ENCODE data around the gene FMO4.
A peak's percentile ranks its signal among the peaks of the same experiment; 100 is the strongest.
"Not testable (repeated sequence)": the region's sequence is repeated elsewhere in the genome, so short reads cannot be mapped to it uniquely, and the experiment has no call there.

FMO4 gene

GRCh38 chr1:171357179-171357578, 43.2 kb downstream of the FMO4 start:
- no peak for TF ChIP-seq MAX (IDR thresholded peaks at IDR 0.05; ENCODE audit: low read depth, low read length)
- TF ChIP-seq CTCF (IDR thresholded peaks at IDR 0.05; ENCODE audit: low read depth, low read length): no peak
- TF ChIP-seq MYC (IDR thresholded peaks at IDR 0.05; ENCODE audit: low read depth, low read length): no peak
- TF ChIP-seq POLR2A (IDR thresholded peaks at IDR 0.05; ENCODE audit: extremely low read depth, insufficient read length): no peak
- no peak overlapping the region for H3K4me3 ChIP-seq (ENCODE audit: low read depth, low read length)
- DNase-seq (ENCODE audit: low read depth): no peak

- H3K4me3 ChIP-seq (ENCODE audit: low read depth, low read length); DNase-seq (ENCODE audit: low read depth): not testable (repeated sequence)
These were observed 45.3 kb downstream of the FMO4 start for GRCh38 chr1:171359355-171359648.

- H3K4me3 ChIP-seq (ENCODE audit: low read depth, low read length); DNase-seq (ENCODE audit: low read depth): not testable (repeated sequence)
These were observed 45.9 kb downstream of the FMO4 start for GRCh38 chr1:171359731-171360527.

- no peak overlapping the region for H3K4me3 ChIP-seq (ENCODE audit: low read depth, low read length)
- DNase-seq (ENCODE audit: low read depth): peak; percentile 39
- no peak for TF ChIP-seq POLR2A (IDR thresholded peaks at IDR 0.05; ENCODE audit: extremely low read depth, insufficient read length)
- TF ChIP-seq MAX (IDR thresholded peaks at IDR 0.05; ENCODE audit: low read depth, low read length): no peak
- TF ChIP-seq CTCF (IDR thresholded peaks at IDR 0.05; ENCODE audit: low read depth, low read length): no peak
- TF ChIP-seq MYC (IDR thresholded peaks at IDR 0.05; ENCODE audit: low read depth, low read length): no peak
These were observed 52.1 kb downstream of the FMO4 start for GRCh38 chr1:171366085-171366484.

GRCh38 chr1:171366816-171367215, 52.8 kb downstream of the FMO4 start:
- DNase-seq (ENCODE audit: low read depth): no peak
- TF ChIP-seq CTCF (IDR thresholded peaks at IDR 0.05; ENCODE audit: low read depth, low read length): no peak
- no peak for TF ChIP-seq POLR2A (IDR thresholded peaks at IDR 0.05; ENCODE audit: extremely low read depth, insufficient read length)
- TF ChIP-seq MYC (IDR thresholded peaks at IDR 0.05; ENCODE audit: low read depth, low read length): no peak
- no peak for TF ChIP-seq MAX (IDR thresholded peaks at IDR 0.05; ENCODE audit: low read depth, low read length)
- H3K4me3 ChIP-seq (ENCODE audit: low read depth, low read length): no peak overlapping the region

GRCh38 chr1:171367436-171367835, 53.5 kb downstream of the FMO4 start:
- H3K4me3 ChIP-seq (ENCODE audit: low read depth, low read length): no peak overlapping the region
- DNase-seq (ENCODE audit: low read depth): no peak
- TF ChIP-seq CTCF (IDR thresholded peaks at IDR 0.05; ENCODE audit: low read depth, low read length) (no peak), MYC (IDR thresholded peaks at IDR 0.05; ENCODE audit: low read depth, low read length) (no peak), POLR2A (IDR thresholded peaks at IDR 0.05; ENCODE audit: extremely low read depth, insufficient read length) (no peak), MAX (IDR thresholded peaks at IDR 0.05; ENCODE audit: low read depth, low read length) (no peak)

GRCh38 chr1:171372418-171373084, 58.6 kb downstream of the FMO4 start:
- DNase-seq (ENCODE audit: low read depth): no peak
- no peak for TF ChIP-seq POLR2A (IDR thresholded peaks at IDR 0.05; ENCODE audit: extremely low read depth, insufficient read length)
- TF ChIP-seq MAX (IDR thresholded peaks at IDR 0.05; ENCODE audit: low read depth, low read length): no peak
- H3K4me3 ChIP-seq (ENCODE audit: low read depth, low read length): no peak overlapping the region

GRCh38 chr1:171373357-171374122, 59.6 kb downstream of the FMO4 start:
- DNase-seq (ENCODE audit: low read depth); H3K4me3 ChIP-seq (ENCODE audit: low read depth, low read length): not testable (repeated sequence)
